SK-N-SH (cell line): ENCODE results near the gene ZNF3. TPM values are rescaled to one million over a fixed set of nuclear protein-coding genes. Genes with fewer than 3 reads are reported as not detected.

Source experiments
- CTCF ChIA-PET: fragments of 300-600, 350-600 bp; formaldehyde crosslinking; extraction: SDS; loops from one replicate; lab custom pipeline; 2021; lab: Yijun Ruan, JAX
- POLR2A ChIA-PET: fragments of 350-600 bp; sonication (Branson Sonifier 250); formaldehyde crosslinking; extraction: SDS; loops from one replicate; lab custom pipeline; 2020; ENCODE audit warnings: antibody characterized with exemption, inconsistent platforms; lab: Yijun Ruan, JAX
- DNase-seq: peaks from one replicate; pipeline ENCODE4 v3.0.0; 2012
- H2AFZ ChIP-seq: fragments of 200-600 bp; sonication (generic); 2 replicates; pipeline ENCODE4 v1.8.1; 2016; ENCODE audit warnings: antibody characterized with exemption, mild to moderate bottlenecking, low read depth
- H3F3A ChIP-seq: fragments of 200-600 bp; sonication (generic); replicated peaks from 2 replicates; pipeline ENCODE3; 2016; ENCODE audit warnings: antibody characterized with exemption, mild to moderate bottlenecking; ENCODE audit not compliant: insufficient read depth
- H3K27ac ChIP-seq, 2 experiments: fragments of 200-500 bp in 1 of 2; fragments of 200-600 bp in 1 of 2; sonication (Bioruptor generic) in 1 of 2; sonication (generic), shearing (Covaris generic) in 1 of 2; 2 replicates each; pipeline versions ENCODE4 v1.5.1 to v1.6.1; 2014 to 2016; ENCODE audit warnings: low read depth in 2 of 2, inconsistent platforms in 1 of 2, low read length in 1 of 2, mild to moderate bottlenecking in 1 of 2, mixed read lengths in 1 of 2
- H3K27me3 ChIP-seq: fragments of 200-600 bp; sonication (generic), shearing (Covaris generic); 2 replicates; pipeline ENCODE4 v1.6.1; 2016; ENCODE audit warnings: mixed run types; ENCODE audit not compliant: insufficient read depth
- H3K36me3 ChIP-seq, 2 experiments: fragments of 200-500 bp in 1 of 2; fragments of 200-600 bp in 1 of 2; sonication (Bioruptor generic) in 1 of 2; sonication (generic) in 1 of 2; replicated peaks in 1 of 2; 2 replicates each; pipeline versions ENCODE3 to v1.5.1; 2014 to 2016; ENCODE audit warnings: low read length in 1 of 2, mild to moderate bottlenecking in 1 of 2; ENCODE audit not compliant: insufficient read depth in 2 of 2, control insufficient read depth in 1 of 2
- H3K4me1 ChIP-seq, 2 experiments: fragments of 200-500 bp in 1 of 2; fragments of 200-600 bp in 1 of 2; sonication (Bioruptor generic) in 1 of 2; sonication (generic), shearing (Covaris generic) in 1 of 2; 2 replicates each; pipeline versions ENCODE4 v1.5.1 to v1.6.1; 2014 to 2016; ENCODE audit warnings: low read depth in 1 of 2, low read length in 1 of 2, mixed run types in 1 of 2; ENCODE audit not compliant: insufficient read depth in 2 of 2, control insufficient read depth in 1 of 2
- H3K4me2 ChIP-seq: fragments of 200-600 bp; sonication (generic), shearing (Covaris generic); 2 replicates; pipeline ENCODE4 v1.6.1; 2017; ENCODE audit warnings: mixed run types
- H3K4me3 ChIP-seq, 2 experiments: fragments of 200-500 bp in 1 of 2; fragments of 200-600 bp in 1 of 2; sonication (Bioruptor generic) in 1 of 2; sonication (generic), shearing (Covaris generic) in 1 of 2; 2 replicates each; pipeline versions ENCODE4 v1.5.1 to v1.8.1; 2014 to 2016; ENCODE audit warnings: low read depth in 2 of 2, inconsistent platforms in 1 of 2, low read length in 1 of 2, mild to moderate bottlenecking in 1 of 2, mixed read lengths in 1 of 2, moderate library complexity in 1 of 2
- H3K79me2 ChIP-seq: fragments of 200-600 bp; sonication (generic); 2 replicates; pipeline ENCODE4 v1.8.1; 2017; ENCODE audit warnings: mild to moderate bottlenecking; ENCODE audit not compliant: insufficient read depth
- H3K9ac ChIP-seq: fragments of 200-600 bp; sonication (generic); 2 replicates; pipeline ENCODE4 v1.6.1; 2017; ENCODE audit warnings: mixed run types
- H3K9me2 ChIP-seq: fragments of 200-600 bp; sonication (generic); 2 replicates; pipeline ENCODE4 v1.6.1; 2017; ENCODE audit warnings: mixed run types
- H3K9me3 ChIP-seq: fragments of 200-600 bp; sonication (generic); 2 replicates; pipeline ENCODE4 v1.6.1; 2017; ENCODE audit warnings: mixed run types, mild to moderate bottlenecking, moderate library complexity
- H4K20me1 ChIP-seq: fragments of 200-600 bp; sonication (generic); 2 replicates; pipeline ENCODE4 v1.6.1; 2017; ENCODE audit warnings: mild to moderate bottlenecking, mixed run types; ENCODE audit not compliant: insufficient read depth
- CHD2 ChIP-seq: fragments of 150-350 bp; IDR thresholded peaks from 2 replicates; pipeline ENCODE4 v1.6.1; 2018; ENCODE audit warnings: low read length; ENCODE audit not compliant: partially characterized antibody
- FOSL2 ChIP-seq: IDR thresholded peaks from 2 replicates; pipeline ENCODE4 v1.4.0; 2012; ENCODE audit warnings: low read depth, mild to moderate bottlenecking, moderate library complexity, borderline replicate concordance
- JUND ChIP-seq: IDR thresholded peaks from 2 replicates; pipeline ENCODE4 v1.4.0; 2012
- NFIC ChIP-seq: IDR thresholded peaks from 2 replicates; pipeline ENCODE4 v1.4.0; 2012; ENCODE audit warnings: borderline replicate concordance
- POLR2AphosphoS5 ChIP-seq: IDR thresholded peaks from 2 replicates; pipeline ENCODE4 v1.6.1; 2012; ENCODE audit warnings: low read depth, low read length
- SMC3 ChIP-seq: IDR thresholded peaks from 2 replicates; pipeline ENCODE4 v1.6.1; 2012; ENCODE audit warnings: low read depth, low read length, improper control_type of control experiment
- TCF12 ChIP-seq: IDR thresholded peaks from 2 replicates; pipeline ENCODE4 v1.4.0; 2012
- USF2 ChIP-seq: fragments of 150-350 bp; IDR thresholded peaks from 2 replicates; pipeline ENCODE4 v1.6.1; 2017; ENCODE audit warnings: antibody characterized with exemption, low read length, low read depth, borderline replicate concordance
- WGBS: methylation state at CpG from one replicate; pipeline ENCODE4 v1.1.6; 2017; ENCODE audit warnings: low lambda C conversion rate; 5-methylcytosine and 5-hydroxymethylcytosine counted together
- polyA plus RNA-seq, 3 experiments: library from polyadenylated mRNA; depleted of rRNA; stranded (reverse); fragments of >200 nt; gene quantifications; 2 replicates each; pipeline ENCODE4 v1.2.3, GENCODE V29; 2012
- TF ChIP-seq, protein P1 (sequence below): IDR thresholded peaks from 2 replicates; pipeline ENCODE4; 2012
- TF ChIP-seq, protein P2 (sequence below): IDR thresholded peaks from 2 replicates; pipeline ENCODE4 v1.4.0; 2012; ENCODE audit warnings: low read depth, borderline replicate concordance

ZNF3 gene
- polyA plus RNA-seq, 1 of the 3 experiments (the other 2 are of a cell fraction), result 30.5 TPM

DNA sequence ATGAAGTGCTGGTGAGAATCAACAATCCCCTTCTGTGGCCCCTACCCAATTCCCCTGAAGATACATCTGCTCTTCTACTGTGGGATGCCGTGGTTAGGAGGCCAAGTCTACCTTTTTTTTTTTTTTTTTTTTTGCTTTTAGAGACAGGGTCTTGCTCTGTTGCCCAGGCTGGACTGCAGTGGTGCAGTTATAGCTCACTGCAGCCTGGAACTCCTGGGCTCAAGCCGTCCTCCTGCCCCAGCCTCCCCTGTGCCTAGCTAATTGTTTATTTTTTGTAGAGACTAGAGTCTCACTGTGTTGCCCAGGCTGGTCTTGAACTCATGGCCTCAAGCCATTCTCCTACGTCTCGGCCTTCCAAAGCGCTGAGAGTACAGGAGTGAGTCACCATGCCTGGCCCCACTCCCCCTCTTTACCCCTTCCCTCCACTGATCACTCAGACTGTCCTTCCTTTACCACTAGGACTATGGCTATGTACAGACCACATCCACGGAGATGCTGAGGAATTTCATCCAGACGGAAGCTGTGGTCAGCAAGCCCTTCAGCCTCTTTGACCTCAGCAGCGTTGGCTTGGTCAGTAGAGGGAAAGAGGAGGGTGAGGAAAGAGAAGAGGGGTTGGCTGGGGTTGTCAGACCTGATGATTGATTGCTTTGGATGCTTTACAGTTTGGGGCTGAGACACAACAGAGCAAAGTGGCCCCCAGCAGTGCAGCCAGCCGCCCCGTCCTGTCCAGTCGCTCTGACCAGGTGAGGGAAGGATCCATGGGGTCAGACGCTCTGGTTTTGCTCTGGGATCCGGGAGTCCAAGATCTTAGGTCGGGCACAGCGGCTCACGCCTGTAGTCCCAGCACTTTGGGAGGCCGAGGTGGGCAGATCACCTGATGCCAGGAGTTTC is 21.7 kb upstream of the ZNF3 start:
- WGBS, result 85% methylated on average over 17 of the region's 17 CpGs
- Histone ChIP-seq H3K9ac (peak overlapping the region; percentile 98; the same call in 1 of the 2 replicates), H3K4me1 (peaks cover 21 to 24% of the 10 kb centered on the region in 2 experiments), H4K20me1 (peaks cover 4% of the 10 kb centered on the region), H3K9me3 (no peaks in the 10 kb centered on the region), H3F3A (peaks cover 33% of the 10 kb centered on the region), H2AFZ (peak overlapping the region; percentile 73; the same call in 1 of the 2 replicates), H3K27me3 (no peaks in the 10 kb centered on the region), H3K4me2 (peak overlapping the region; percentile 100), H3K9me2 (no peaks in the 10 kb centered on the region), H3K36me3 (peaks cover 38 to 46% of the 10 kb centered on the region in 2 experiments), H3K4me3 (peak overlapping the region; percentile 70 to 99; a peak in 2 of 4 replicates), H3K27ac (peak overlapping the region in 1 of 2 experiments; percentile 95; a peak in 2 of 4 replicates), H3K79me2 (peaks cover 43% of the 10 kb centered on the region)
- peak; percentile 29 for DNase-seq
- POLR2A ChIA-PET, result interaction anchor here (3.3 to 4.2 kb wide), 3 partner anchors 13 to 26 kb away, joined by 19 to 98 read pairs (median 70); partner anchors contain the start of genes COPS6 and MBLAC1
- CTCF ChIA-PET, result interaction anchor here (0.6 to 5.4 kb wide), 4 partner anchors 20 to 124 kb away, joined by 3 to 74 read pairs (median 24); partner anchors contain the start of gene ZNF3
- TF ChIP-seq JUND (peak; percentile 56; the same call in 1 of the 2 replicates), POLR2AphosphoS5 (peak; percentile 22; the same call in 1 of the 2 replicates), SMC3 (no peak), CHD2 (no peak), NFIC (peak; percentile 5; the same call in 1 of the 2 replicates), FOSL2 (peak; percentile 86; the same call in 1 of the 2 replicates), USF2 (no peak), TCF12 (peak; percentile 69)
- TF ChIP-seq, protein P1, sequence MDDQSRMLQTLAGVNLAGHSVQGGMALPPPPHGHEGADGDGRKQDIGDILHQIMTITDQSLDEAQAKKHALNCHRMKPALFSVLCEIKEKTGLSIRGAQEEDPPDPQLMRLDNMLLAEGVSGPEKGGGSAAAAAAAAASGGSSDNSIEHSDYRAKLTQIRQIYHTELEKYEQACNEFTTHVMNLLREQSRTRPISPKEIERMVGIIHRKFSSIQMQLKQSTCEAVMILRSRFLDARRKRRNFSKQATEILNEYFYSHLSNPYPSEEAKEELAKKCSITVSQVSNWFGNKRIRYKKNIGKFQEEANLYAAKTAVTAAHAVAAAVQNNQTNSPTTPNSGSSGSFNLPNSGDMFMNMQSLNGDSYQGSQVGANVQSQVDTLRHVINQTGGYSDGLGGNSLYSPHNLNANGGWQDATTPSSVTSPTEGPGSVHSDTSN, result peak; percentile 95
- TF ChIP-seq, protein P2, sequence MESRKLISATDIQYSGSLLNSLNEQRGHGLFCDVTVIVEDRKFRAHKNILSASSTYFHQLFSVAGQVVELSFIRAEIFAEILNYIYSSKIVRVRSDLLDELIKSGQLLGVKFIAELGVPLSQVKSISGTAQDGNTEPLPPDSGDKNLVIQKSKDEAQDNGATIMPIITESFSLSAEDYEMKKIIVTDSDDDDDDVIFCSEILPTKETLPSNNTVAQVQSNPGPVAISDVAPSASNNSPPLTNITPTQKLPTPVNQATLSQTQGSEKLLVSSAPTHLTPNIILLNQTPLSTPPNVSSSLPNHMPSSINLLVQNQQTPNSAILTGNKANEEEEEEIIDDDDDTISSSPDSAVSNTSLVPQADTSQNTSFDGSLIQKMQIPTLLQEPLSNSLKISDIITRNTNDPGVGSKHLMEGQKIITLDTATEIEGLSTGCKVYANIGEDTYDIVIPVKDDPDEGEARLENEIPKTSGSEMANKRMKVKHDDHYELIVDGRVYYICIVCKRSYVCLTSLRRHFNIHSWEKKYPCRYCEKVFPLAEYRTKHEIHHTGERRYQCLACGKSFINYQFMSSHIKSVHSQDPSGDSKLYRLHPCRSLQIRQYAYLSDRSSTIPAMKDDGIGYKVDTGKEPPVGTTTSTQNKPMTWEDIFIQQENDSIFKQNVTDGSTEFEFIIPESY, result no peak
- TF ChIP-seq, all 33 proteins: peak for 6
